Erythroblast (primary cell): Measurements from ENCODE around the gene RARB.

Experiments used
- GATA1 ChIP-seq: IDR thresholded peaks from 2 replicates; pipeline ENCODE4 v1.6.1; 2011; ENCODE audit warnings: low read depth, mild to moderate bottlenecking, control low read depth, low read length, moderate library complexity
- POLR2A ChIP-seq: IDR thresholded peaks from 2 replicates; pipeline ENCODE4 v1.6.1; 2011; ENCODE audit warnings: mild to moderate bottlenecking, low read length

GRCh38 chr3:25423780-25424588, 4.1 kb upstream of the RARB start:
- TF ChIP-seq POLR2A (no peak), GATA1 (no peak)
